GM12878 (cell line): ENCODE data around the gene CS.

Source experiments
- BMI1 ChIP-seq: fragments of 450-650 bp; IDR thresholded peaks from 2 replicates; pipeline ENCODE4 v1.6.1; 2016; ENCODE audit warnings: mild to moderate bottlenecking, moderate library complexity, borderline replicate concordance
- CTCF ChIP-seq, 3 experiments: IDR thresholded peaks in 2 of 3; conservative IDR thresholded peaks in 1 of 3; 2 replicates each; pipeline ENCODE4 v1.5.1; 2011; ENCODE audit warnings: low read depth in 3 of 3, low read length in 3 of 3, mild to moderate bottlenecking in 3 of 3, control low read depth in 2 of 3, moderate library complexity in 2 of 3, inconsistent platforms in 1 of 3, mixed read lengths in 1 of 3; ENCODE audit not compliant: control insufficient read depth in 2 of 3, insufficient read depth in 1 of 3; ENCODE audit errors: extremely low read depth in 1 of 3
- EZH2 ChIP-seq: IDR thresholded peaks from 2 replicates; pipeline ENCODE4 v1.6.1; 2012; ENCODE audit warnings: low read depth, mild to moderate bottlenecking, control low read depth, inconsistent platforms, low read length, borderline replicate concordance; ENCODE audit not compliant: control insufficient read depth
- IRF5 ChIP-seq: fragments of 450-650 bp; IDR thresholded peaks from 2 replicates; pipeline ENCODE4 v1.6.1; 2017; ENCODE audit warnings: borderline replicate concordance
- PAX8 ChIP-seq: fragments of 450-650 bp; IDR thresholded peaks from 2 replicates; pipeline ENCODE4 v1.6.1; 2017; ENCODE audit warnings: mild to moderate bottlenecking, moderate library complexity
- RCOR1 ChIP-seq: conservative IDR thresholded peaks from 2 replicates; pipeline ENCODE4 v1.6.1; 2012; ENCODE audit warnings: low read depth, low read length, improper control_type of control experiment
- SMC3 ChIP-seq: IDR thresholded peaks from 2 replicates; pipeline ENCODE4 v1.6.1; 2011; ENCODE audit warnings: low read length, improper control_type of control experiment, borderline replicate concordance
- USF1 ChIP-seq: IDR thresholded peaks from 2 replicates; pipeline ENCODE4 v1.6.1; 2011; ENCODE audit warnings: borderline replicate concordance, low read depth, mild to moderate bottlenecking, moderate library complexity, mixed read lengths, low read length; ENCODE audit not compliant: insufficient read depth; ENCODE audit errors: extremely low read length
- YY1 ChIP-seq: IDR thresholded peaks from 2 replicates; pipeline ENCODE4 v1.6.1; 2011; ENCODE audit warnings: low read depth, mild to moderate bottlenecking, low read length

- TF ChIP-seq EZH2 (no peak), IRF5 (no peak), CTCF (IDR thresholded peaks at IDR 0.05 in 2 of 3, conservative IDR thresholded peaks at IDR 0.05 in 1 of 3; ENCODE audit: control insufficient read depth in 2 of 3, extremely low read depth in 1 of 3, insufficient read depth in 1 of 3, low read depth in 3 of 3, low read length in 3 of 3) (no peak), YY1 (no peak), USF1 (no peak), BMI1 (no peak), RCOR1 (no peak), SMC3 (no peak), PAX8 (no peak)
Measured at GRCh38 chr12:56288705-56289387, 11.3 kb downstream of the CS start.
